ENCODE results near the gene PSMA8. TPM values are rescaled to one million over a fixed set of nuclear protein-coding genes. Genes with fewer than 3 reads are reported as not detected.
A peak's percentile ranks its signal among the peaks of the same experiment; 100 is the strongest.

Gene PSMA8
- total RNA-seq, 1 experiment from 2014 or later = not detected

DNA sequence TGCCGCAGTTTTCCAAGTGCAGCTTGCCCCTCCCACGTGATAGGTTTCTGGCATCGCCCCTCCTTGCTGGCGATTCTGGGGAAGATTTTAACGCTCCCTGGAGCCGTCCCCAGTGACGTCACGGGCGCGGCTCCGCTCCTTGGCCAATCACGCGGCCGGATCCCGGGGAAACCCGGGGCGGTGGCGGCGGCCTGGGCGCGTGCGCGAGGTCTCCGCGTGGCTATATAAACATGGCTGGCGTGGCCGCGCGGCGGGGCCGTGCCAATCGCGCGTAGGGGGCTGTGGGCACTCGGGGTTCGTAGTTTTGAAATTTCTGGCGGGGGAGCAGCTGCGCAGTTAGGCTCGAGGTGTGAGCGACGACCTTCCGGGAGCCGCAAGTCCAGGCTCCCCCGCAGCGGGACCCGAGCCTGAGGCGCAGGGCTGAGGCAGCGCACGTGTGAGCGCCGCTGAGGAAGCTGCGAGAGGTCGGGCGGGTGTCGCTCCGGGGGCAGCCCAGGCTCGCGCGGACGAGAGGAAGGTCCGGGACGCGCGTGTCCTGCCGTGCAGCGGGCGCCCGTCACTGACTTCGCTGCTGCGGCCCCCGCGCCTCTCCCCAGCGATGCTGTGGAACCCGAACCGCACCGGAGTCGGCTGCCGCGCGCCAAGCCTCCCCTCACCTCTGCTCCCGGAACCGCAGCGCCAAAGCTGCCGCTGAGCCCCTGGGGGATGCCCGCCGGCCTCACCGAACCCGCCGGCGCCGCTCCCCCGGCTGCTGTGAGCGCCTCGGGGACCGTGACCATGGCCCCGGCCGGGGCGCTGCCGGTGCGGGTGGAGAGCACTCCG is 92.8 kb downstream of the PSMA8 start, which contains the start of gene TAF4B (continued):
- TF ChIP-seq, protein P1, sequence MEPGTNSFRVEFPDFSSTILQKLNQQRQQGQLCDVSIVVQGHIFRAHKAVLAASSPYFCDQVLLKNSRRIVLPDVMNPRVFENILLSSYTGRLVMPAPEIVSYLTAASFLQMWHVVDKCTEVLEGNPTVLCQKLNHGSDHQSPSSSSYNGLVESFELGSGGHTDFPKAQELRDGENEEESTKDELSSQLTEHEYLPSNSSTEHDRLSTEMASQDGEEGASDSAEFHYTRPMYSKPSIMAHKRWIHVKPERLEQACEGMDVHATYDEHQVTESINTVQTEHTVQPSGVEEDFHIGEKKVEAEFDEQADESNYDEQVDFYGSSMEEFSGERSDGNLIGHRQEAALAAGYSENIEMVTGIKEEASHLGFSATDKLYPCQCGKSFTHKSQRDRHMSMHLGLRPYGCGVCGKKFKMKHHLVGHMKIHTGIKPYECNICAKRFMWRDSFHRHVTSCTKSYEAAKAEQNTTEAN (CRISPR knock-in tag; IDR thresholded peaks at IDR 0.05) = peak; percentile 88; the same call in 1 of the 2 replicates
- TF ChIP-seq, protein P2, sequence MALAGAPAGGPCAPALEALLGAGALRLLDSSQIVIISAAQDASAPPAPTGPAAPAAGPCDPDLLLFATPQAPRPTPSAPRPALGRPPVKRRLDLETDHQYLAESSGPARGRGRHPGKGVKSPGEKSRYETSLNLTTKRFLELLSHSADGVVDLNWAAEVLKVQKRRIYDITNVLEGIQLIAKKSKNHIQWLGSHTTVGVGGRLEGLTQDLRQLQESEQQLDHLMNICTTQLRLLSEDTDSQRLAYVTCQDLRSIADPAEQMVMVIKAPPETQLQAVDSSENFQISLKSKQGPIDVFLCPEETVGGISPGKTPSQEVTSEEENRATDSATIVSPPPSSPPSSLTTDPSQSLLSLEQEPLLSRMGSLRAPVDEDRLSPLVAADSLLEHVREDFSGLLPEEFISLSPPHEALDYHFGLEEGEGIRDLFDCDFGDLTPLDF (CRISPR knock-in tag; IDR thresholded peaks at IDR 0.05) = no peak
- TF ChIP-seq, protein P3, sequence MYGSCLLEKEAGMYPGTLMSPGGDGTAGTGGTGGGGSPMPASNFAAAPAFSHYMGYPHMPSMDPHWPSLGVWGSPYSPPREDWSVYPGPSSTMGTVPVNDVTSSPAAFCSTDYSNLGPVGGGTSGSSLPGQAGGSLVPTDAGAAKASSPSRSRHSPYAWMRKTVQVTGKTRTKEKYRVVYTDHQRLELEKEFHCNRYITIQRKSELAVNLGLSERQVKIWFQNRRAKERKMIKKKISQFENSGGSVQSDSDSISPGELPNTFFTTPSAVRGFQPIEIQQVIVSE (CRISPR knock-in tag; IDR thresholded peaks at IDR 0.05; ENCODE audit: borderline replicate concordance) = no peak
- TF ChIP-seq CREM (CRISPR knock-in tag; IDR thresholded peaks at IDR 0.05) (peak; percentile 86), NR3C1 (CRISPR knock-in tag; conservative IDR thresholded peaks at IDR 0.05; ENCODE audit: low read depth) (no peak), RORB (CRISPR knock-in tag; IDR thresholded peaks at IDR 0.05) (no peak), TEAD1 (CRISPR knock-in tag; IDR thresholded peaks at IDR 0.05) (peak; percentile 69), EMX1 (CRISPR knock-in tag; IDR thresholded peaks at IDR 0.05) (no peak), ELF4 (CRISPR knock-in tag; IDR thresholded peaks at IDR 0.05; ENCODE audit: low read depth) (0 out of 2 replicates have a peak, but pooled peaks have one; percentile 65), CREB1 (CRISPR knock-in tag; IDR thresholded peaks at IDR 0.05) (peak; percentile 50; the same call in 1 of the 2 replicates), TCF7 (CRISPR knock-in tag; IDR thresholded peaks at IDR 0.05; ENCODE audit: low read depth) (no peak), TEAD4 (CRISPR knock-in tag; IDR thresholded peaks at IDR 0.05) (no peak), TP53 (CRISPR knock-in tag; IDR thresholded peaks at IDR 0.05) (no peak; the same call in 1 of the 2 replicates), SMAD3 (CRISPR knock-in tag; IDR thresholded peaks at IDR 0.05; ENCODE audit: borderline replicate concordance) (peak; percentile 35; the same call in 1 of the 2 replicates), ZNF423 (CRISPR knock-in tag; IDR thresholded peaks at IDR 0.05) (no peak), ZNF263 (CRISPR knock-in tag; IDR thresholded peaks at IDR 0.05; ENCODE audit: low read depth) (peak; percentile 68), ZNF416 (CRISPR knock-in tag; IDR thresholded peaks at IDR 0.05) (no peak), FOXJ3 (CRISPR knock-in tag; IDR thresholded peaks at IDR 0.05; ENCODE audit: borderline replicate concordance) (no peak), NFATC4 (CRISPR knock-in tag; IDR thresholded peaks at IDR 0.05) (no peak), ZNF671 (CRISPR knock-in tag; IDR thresholded peaks at IDR 0.05) (no peak)
- TF ChIP-seq, protein P4, sequence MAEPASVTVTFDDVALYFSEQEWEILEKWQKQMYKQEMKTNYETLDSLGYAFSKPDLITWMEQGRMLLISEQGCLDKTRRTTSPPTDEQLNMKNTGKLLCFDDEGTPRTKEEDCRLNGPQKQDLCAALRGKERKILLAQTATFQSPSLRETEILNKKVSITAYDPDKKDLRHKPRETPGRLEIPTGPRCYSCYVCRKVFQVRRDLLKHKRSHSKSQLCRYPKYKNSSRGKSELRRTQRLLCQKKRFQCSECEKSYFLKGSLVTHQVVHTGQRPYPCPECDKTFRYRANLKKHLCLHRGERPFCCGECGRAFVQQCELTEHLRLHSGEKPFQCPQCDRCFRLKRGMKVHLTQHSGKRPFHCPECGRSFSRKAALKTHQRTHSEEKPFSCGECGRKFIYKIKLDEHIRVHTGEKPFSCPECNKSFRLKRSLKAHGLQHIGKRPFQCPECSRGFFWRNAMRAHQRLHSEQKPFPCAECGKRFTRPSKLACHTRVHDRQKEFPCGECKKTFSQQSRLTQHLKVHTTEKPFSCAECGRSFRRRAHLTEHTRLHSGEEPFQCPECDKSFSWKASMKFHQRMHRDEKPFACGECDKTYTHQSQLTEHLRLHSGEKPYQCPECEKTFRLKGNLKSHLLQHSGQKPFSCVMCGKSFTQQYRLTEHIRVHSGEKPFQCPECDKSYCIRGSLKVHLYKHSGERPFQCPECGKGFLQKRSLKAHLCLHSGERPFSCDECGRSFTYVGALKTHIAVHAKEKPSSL (CRISPR knock-in tag; conservative IDR thresholded peaks at IDR 0.05) = no peak
- TF ChIP-seq, protein P5, sequence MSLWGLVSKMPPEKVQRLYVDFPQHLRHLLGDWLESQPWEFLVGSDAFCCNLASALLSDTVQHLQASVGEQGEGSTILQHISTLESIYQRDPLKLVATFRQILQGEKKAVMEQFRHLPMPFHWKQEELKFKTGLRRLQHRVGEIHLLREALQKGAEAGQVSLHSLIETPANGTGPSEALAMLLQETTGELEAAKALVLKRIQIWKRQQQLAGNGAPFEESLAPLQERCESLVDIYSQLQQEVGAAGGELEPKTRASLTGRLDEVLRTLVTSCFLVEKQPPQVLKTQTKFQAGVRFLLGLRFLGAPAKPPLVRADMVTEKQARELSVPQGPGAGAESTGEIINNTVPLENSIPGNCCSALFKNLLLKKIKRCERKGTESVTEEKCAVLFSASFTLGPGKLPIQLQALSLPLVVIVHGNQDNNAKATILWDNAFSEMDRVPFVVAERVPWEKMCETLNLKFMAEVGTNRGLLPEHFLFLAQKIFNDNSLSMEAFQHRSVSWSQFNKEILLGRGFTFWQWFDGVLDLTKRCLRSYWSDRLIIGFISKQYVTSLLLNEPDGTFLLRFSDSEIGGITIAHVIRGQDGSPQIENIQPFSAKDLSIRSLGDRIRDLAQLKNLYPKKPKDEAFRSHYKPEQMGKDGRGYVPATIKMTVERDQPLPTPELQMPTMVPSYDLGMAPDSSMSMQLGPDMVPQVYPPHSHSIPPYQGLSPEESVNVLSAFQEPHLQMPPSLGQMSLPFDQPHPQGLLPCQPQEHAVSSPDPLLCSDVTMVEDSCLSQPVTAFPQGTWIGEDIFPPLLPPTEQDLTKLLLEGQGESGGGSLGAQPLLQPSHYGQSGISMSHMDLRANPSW (CRISPR knock-in tag; conservative IDR thresholded peaks at IDR 0.05; ENCODE audit: low read depth) = no peak
- TF ChIP-seq, protein P6, sequence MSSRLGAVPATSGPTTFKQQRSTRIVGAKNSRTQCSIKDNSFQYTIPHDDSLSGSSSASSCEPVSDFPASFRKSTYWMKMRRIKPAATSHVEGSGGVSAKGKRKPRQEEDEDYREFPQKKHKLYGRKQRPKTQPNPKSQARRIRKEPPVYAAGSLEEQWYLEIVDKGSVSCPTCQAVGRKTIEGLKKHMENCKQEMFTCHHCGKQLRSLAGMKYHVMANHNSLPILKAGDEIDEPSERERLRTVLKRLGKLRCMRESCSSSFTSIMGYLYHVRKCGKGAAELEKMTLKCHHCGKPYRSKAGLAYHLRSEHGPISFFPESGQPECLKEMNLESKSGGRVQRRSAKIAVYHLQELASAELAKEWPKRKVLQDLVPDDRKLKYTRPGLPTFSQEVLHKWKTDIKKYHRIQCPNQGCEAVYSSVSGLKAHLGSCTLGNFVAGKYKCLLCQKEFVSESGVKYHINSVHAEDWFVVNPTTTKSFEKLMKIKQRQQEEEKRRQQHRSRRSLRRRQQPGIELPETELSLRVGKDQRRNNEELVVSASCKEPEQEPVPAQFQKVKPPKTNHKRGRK (CRISPR knock-in tag; IDR thresholded peaks at IDR 0.05; ENCODE audit: borderline replicate concordance) = no peak
- TF ChIP-seq, protein P7, sequence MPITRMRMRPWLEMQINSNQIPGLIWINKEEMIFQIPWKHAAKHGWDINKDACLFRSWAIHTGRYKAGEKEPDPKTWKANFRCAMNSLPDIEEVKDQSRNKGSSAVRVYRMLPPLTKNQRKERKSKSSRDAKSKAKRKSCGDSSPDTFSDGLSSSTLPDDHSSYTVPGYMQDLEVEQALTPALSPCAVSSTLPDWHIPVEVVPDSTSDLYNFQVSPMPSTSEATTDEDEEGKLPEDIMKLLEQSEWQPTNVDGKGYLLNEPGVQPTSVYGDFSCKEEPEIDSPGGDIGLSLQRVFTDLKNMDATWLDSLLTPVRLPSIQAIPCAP (CRISPR knock-in tag; IDR thresholded peaks at IDR 0.05) = no peak
- TF ChIP-seq, protein P8, sequence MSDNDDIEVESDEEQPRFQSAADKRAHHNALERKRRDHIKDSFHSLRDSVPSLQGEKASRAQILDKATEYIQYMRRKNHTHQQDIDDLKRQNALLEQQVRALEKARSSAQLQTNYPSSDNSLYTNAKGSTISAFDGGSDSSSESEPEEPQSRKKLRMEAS (CRISPR knock-in tag; IDR thresholded peaks at IDR 0.05) = peak; percentile 96
- TF ChIP-seq, protein P9, sequence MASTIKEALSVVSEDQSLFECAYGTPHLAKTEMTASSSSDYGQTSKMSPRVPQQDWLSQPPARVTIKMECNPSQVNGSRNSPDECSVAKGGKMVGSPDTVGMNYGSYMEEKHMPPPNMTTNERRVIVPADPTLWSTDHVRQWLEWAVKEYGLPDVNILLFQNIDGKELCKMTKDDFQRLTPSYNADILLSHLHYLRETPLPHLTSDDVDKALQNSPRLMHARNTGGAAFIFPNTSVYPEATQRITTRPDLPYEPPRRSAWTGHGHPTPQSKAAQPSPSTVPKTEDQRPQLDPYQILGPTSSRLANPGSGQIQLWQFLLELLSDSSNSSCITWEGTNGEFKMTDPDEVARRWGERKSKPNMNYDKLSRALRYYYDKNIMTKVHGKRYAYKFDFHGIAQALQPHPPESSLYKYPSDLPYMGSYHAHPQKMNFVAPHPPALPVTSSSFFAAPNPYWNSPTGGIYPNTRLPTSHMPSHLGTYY (CRISPR knock-in tag; IDR thresholded peaks at IDR 0.05) = no peak
